ENCODE results near the gene VEGFA.

GRCh38 chr6:43831191-43831590, 61.2 kb downstream of the VEGFA start:
- TF ChIP-seq CTCF (conservative IDR thresholded peaks at IDR 0.05 in 1 of 2, IDR thresholded peaks at IDR 0.05 in 1 of 2; ENCODE audit: extremely low read depth in 1 of 2, insufficient read depth in 1 of 2, low read depth in 1 of 2, low read length in 2 of 2) (no peak), EZH2 (IDR thresholded peaks at IDR 0.05; ENCODE audit: borderline replicate concordance, low read length) (no peak)
